HepG2 (cell line): ENCODE results near the gene ALG5. TPM values are rescaled to one million over a fixed set of nuclear protein-coding genes. Genes with fewer than 3 reads are reported as not detected.

Experiments used
- ATAC-seq: fragments of 200-7000 bp; cut with Tn5 transposase; 3 replicates; pipeline ENCODE4 v1.9.1; 2020; ENCODE audit warnings: mild to moderate bottlenecking, moderate library complexity
- BruUV-seq: library from RNA; stranded (reverse); fragments of 400-500 nt; replicated peaks from 2 replicates; lab custom pipeline; 2021; lab: Mats Ljungman, UMichigan
- CTCF ChIA-PET: fragments of 300-600 bp; formaldehyde crosslinking; extraction: SDS; loops from one replicate; lab custom pipeline; 2021; ENCODE audit warnings: low total read pairs, inconsistent platforms, low intra/inter-chr PET ratio; lab: Yijun Ruan, JAX
- POLR2A ChIA-PET: fragments of 350-600 bp; sonication (Branson Sonifier 250); formaldehyde crosslinking; loops from one replicate; lab custom pipeline; 2020; ENCODE audit warnings: antibody characterized with exemption, inconsistent platforms; lab: Yijun Ruan, JAX
- DNase-seq: peaks from one replicate; pipeline ENCODE4 v3.0.0-alpha.2; 2015; ENCODE audit warnings: low spot score
- FAIRE-seq: peaks from 3 replicates; lab custom pipeline; 2011; peaks lifted over from hg19 to GRCh38; lab: Jason Lieb, UNC
- H2AFZ ChIP-seq: one replicate; pipeline ENCODE4 v1.6.1; 2011; ENCODE audit warnings: low read length, inconsistent platforms
- H3K27ac ChIP-seq: fragments of 300-600 bp; 3 replicates; pipeline ENCODE4 v1.8.0; 2011; ENCODE audit warnings: mixed run types, mild to moderate bottlenecking, mixed read lengths, low read length, inconsistent platforms; ENCODE audit not compliant: insufficient read depth; ENCODE audit errors: extremely low read length
- H3K27me3 ChIP-seq, 2 experiments: fragments of 200-600 bp in 1 of 2; 2 replicates in 1 of 2; 3 replicates in 1 of 2; pipeline versions ENCODE4 v1.6.0 to v1.8.0; 2011; ENCODE audit warnings: low read length in 2 of 2, mild to moderate bottlenecking in 2 of 2, moderate library complexity in 2 of 2, inconsistent platforms in 1 of 2; ENCODE audit not compliant: insufficient read depth in 2 of 2, control insufficient read depth in 1 of 2
- H3K36me3 ChIP-seq, 2 experiments: fragments of 200-600 bp in 1 of 2; replicated peaks in 1 of 2; 2 replicates in 1 of 2; 3 replicates in 1 of 2; pipeline versions ENCODE4 v1.5.1 to v1.8.0; 2011; ENCODE audit warnings: low read length in 2 of 2, inconsistent platforms in 1 of 2; ENCODE audit not compliant: insufficient read depth in 2 of 2, control insufficient read depth in 1 of 2
- H3K4me1 ChIP-seq: 2 replicates; pipeline ENCODE4 v1.5.1; 2012; ENCODE audit warnings: low read length, inconsistent platforms; ENCODE audit not compliant: insufficient read depth
- H3K4me2 ChIP-seq: 2 replicates; pipeline ENCODE4 v1.6.0; 2011; ENCODE audit warnings: low read depth, low read length, inconsistent platforms
- H3K4me3 ChIP-seq, 3 experiments: fragments of 200-600 bp in 1 of 3; sonication (generic), shearing (Covaris generic) in 1 of 3; replicated peaks in 1 of 3; 2 replicates each; pipeline ENCODE4 v1.5.1; 2011 to 2016; ENCODE audit warnings: low read length in 3 of 3, inconsistent platforms in 2 of 3, low read depth in 2 of 3, mild to moderate bottlenecking in 2 of 3, control low read depth in 1 of 3, mixed read lengths in 1 of 3; ENCODE audit not compliant: insufficient read depth in 1 of 3
- H3K79me2 ChIP-seq: one replicate; pipeline ENCODE4 v1.6.1; 2011; ENCODE audit warnings: low read length, inconsistent platforms; ENCODE audit not compliant: insufficient read depth
- H3K9ac ChIP-seq: 2 replicates; pipeline ENCODE4 v1.6.0; 2011; ENCODE audit warnings: mild to moderate bottlenecking, low read depth, low read length, inconsistent platforms; ENCODE audit not compliant: insufficient read depth
- H3K9me3 ChIP-seq: 2 replicates; pipeline ENCODE4 v1.5.1; 2012; ENCODE audit warnings: mild to moderate bottlenecking, low read length
- H4K20me1 ChIP-seq: 2 replicates; pipeline ENCODE4 v1.6.0; 2011; ENCODE audit warnings: inconsistent platforms, mild to moderate bottlenecking, low read length, moderate library complexity; ENCODE audit not compliant: insufficient read depth
- HIC2 ChIP-seq: sonication (generic); formaldehyde crosslinking; IDR thresholded peaks from 2 replicates; pipeline ENCODE4 v1.9.0; 2022; ENCODE audit warnings: low read depth, missing genetic modification reagents
- NR3C1 ChIP-seq: sonication (generic); formaldehyde crosslinking; IDR thresholded peaks from 2 replicates; pipeline ENCODE4 v1.4.0; 2020; ENCODE audit warnings: missing genetic modification reagents
- RFX3 ChIP-seq: IDR thresholded peaks from 2 replicates; pipeline ENCODE4 v1.6.1; 2016; ENCODE audit warnings: missing biosample characterization, missing genetic modification reagents
- SKIL ChIP-seq: sonication (generic); formaldehyde crosslinking; IDR thresholded peaks from 2 replicates; pipeline ENCODE4 v1.8.0; 2022; ENCODE audit warnings: missing genetic modification reagents, mild to moderate bottlenecking, moderate library complexity, borderline replicate concordance
- ZNF335 ChIP-seq: sonication (generic); formaldehyde crosslinking; IDR thresholded peaks from 2 replicates; pipeline ENCODE4 v1.4.0; 2020; ENCODE audit warnings: missing genetic modification reagents
- ZNF441 ChIP-seq: sonication (generic); formaldehyde crosslinking; IDR thresholded peaks from 2 replicates; pipeline ENCODE4 v1.7.0; 2021; ENCODE audit warnings: missing genetic modification reagents, borderline replicate concordance
- ZNF773 ChIP-seq: sonication (generic); formaldehyde crosslinking; IDR thresholded peaks from 2 replicates; pipeline ENCODE4 v1.4.0; 2020; ENCODE audit warnings: missing genetic modification reagents, borderline replicate concordance
- WGBS: methylation state at CpG from one replicate; pipeline ENCODE4 v1.1.6; 2017; ENCODE audit warnings: low lambda C conversion rate; 5-methylcytosine and 5-hydroxymethylcytosine counted together
- in situ Hi-C: cut with HindIII; loops from 2 replicates; pipeline ENCODE4 v1.10.0; 2017; ENCODE audit warnings: low pct_unique_long_range_greater_than_20kb; ENCODE audit not compliant: extremely low pct_ligation_motif_present
- intact Hi-C: fragments of 100-400 bp; cut with micrococcal nuclease; formaldehyde crosslinking; loops from one replicate; pipeline ENCODE4 v1.10.0; 2022; ENCODE audit not compliant: unreplicated experiment
- polyA plus RNA-seq, 8 experiments: library from polyadenylated mRNA; depleted of rRNA in 3 of 8; stranded (reverse) in 7 of 8; unstranded in 1 of 8; fragments of >200 nt; fragmentation: Illumina TruSeq in 4 of 8; extraction: Trizol in 4 of 8; gene quantifications; 2 replicates each; pipeline versions ENCODE4 v1.2.1 to v1.2.3, GENCODE V29; 2011 to 2016; ENCODE audit warnings: low read depth in 4 of 8, missing spikeins in 1 of 8, mixed read lengths in 1 of 8; ENCODE audit not compliant: insufficient read depth in 1 of 8
- total RNA-seq, 5 experiments: library from RNA; depleted of rRNA; stranded (reverse); fragments of >200 nt; fragmentation: Illumina TruSeq; extraction: Trizol; gene quantifications; 2 replicates each; pipeline ENCODE4 v1.2.3, GENCODE V29; 2016; ENCODE audit warnings: low read depth in 1 of 5

ALG5 gene
- total and polyA plus RNA-seq, 2 of the 13 experiments (the other 11 are each of a cell fraction or from before 2014, with no cell fraction given) = 27.8 to 51.1 TPM

- no peaks in the 10 kb centered on the region for H4K20me1 ChIP-seq
- H3K79me2 ChIP-seq = no peaks in the 10 kb centered on the region
- no peak overlapping the region for H3K4me3 ChIP-seq
- ATAC-seq = no peak
- FAIRE-seq = no peak
- POLR2A ChIA-PET = no interaction called here
- no peaks in the 10 kb centered on the region for H3K27me3 ChIP-seq
- 100% methylated on average over 2 of the region's 2 CpGs for WGBS
- no TSS peak for BruUV-seq
- CTCF ChIA-PET = no interaction called here
- peaks cover 16 to 79% of the 10 kb centered on the region in 2 experiments for H3K36me3 ChIP-seq
- in situ Hi-C loops = no loop called here
- no peaks in the 10 kb centered on the region for H3K4me1 ChIP-seq
- H3K4me2 ChIP-seq = no peak overlapping the region
- H2AFZ ChIP-seq = no peak overlapping the region
- H3K9ac ChIP-seq = no peak overlapping the region
- DNase-seq = no peak
- no peaks in the 10 kb centered on the region for H3K9me3 ChIP-seq
- no peak overlapping the region for H3K27ac ChIP-seq
- TF ChIP-seq ZNF335 (CRISPR knock-in tag) (no peak), RFX3 (no peak), SKIL (no peak), ZNF773 (CRISPR knock-in tag) (no peak), ZNF441 (CRISPR knock-in tag) (no peak), NR3C1 (CRISPR knock-in tag) (no peak), HIC2 (no peak)
- TF ChIP-seq, all 625 proteins: peak for 0
- intact Hi-C loops = no loop called here
Observed at GRCh38 chr13:36986462-36987240, 12.5 kb downstream of the ALG5 start.
